Measurements from ENCODE around the gene RAB31. TPM values are rescaled to one million over a fixed set of nuclear protein-coding genes. Genes with fewer than 3 reads are reported as not detected.

RAB31 gene
- total RNA-seq, 3 donors from 2014 or later = 22.4 to 110 (median 32.4) TPM

DNA sequence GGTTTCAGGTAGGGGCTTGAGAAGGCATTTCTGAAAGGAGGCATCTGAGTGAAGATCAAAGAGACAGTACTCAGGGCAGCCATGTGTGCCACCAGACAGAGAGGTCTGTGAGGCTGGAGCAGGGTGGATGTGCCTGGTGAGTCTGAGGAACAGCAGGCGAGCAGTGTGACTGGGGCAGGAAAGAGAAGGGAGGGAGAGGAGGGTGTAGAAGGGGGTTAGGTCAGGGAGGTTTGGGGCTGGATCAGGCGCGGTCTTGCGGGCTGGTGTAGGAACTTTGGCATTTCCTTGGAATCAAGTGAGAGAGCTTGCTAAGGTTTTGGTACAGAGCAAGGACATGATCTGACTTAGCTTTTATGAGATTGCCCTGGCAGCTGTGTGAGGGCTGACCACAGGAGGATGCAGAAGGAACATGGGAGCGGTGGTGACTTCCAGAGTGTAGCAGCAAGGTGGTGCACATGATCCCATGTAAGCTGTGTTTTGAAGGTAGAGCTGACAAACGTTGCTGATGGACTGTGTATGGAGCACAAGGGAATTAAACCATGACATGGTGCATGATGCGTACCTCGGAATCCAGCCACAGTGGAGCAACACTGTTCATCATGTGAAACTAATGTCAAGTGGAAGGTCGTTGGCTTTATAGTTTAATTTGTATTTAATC, 13.9 kb downstream of the RAB31 start:
- Histone ChIP-seq H3K36me3 (no peaks in the 10 kb centered on the region), H3K4me3 (no peak overlapping the region), H3K27ac (no peak overlapping the region), H3K4me1 (no peaks in the 10 kb centered on the region), H3K27me3 (no peaks in the 10 kb centered on the region), H3K9me3 (no peaks in the 10 kb centered on the region)
- TF ChIP-seq POLR2AphosphoS5 (IDR thresholded peaks at IDR 0.05) (no peak), CTCF (IDR thresholded peaks at IDR 0.05) (no peak), POLR2A (IDR thresholded peaks at IDR 0.05) (no peak)
- intact Hi-C loops (cut with DNase I; ENCODE audit: low total_unique reads) = no loop called here
- no peak for DNase-seq (ENCODE audit: low spot score in 2 of 2)

DNA sequence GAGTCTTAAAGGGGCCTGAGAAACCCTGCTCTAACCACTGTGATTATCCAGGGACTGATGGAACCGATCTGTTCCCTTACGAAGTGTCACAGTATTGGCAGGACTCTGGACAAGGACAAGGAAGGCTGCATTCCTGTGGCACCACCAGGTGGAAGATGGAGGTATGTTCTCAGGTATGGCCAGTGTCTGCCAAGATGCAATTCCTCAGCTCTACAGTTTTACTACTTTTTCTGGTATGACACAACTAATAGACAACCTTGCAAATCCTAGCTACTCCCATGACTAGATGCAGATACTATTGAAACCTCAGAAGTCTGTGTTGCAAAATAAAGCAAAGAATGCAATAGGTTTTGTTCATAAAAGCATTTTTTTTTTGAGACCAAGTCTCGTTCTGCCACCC, 14.6 kb downstream of the RAB31 start:
- Histone ChIP-seq H3K27ac (peak overlapping the region in 1 of 2 donors; percentile 22), H3K4me3 (no peak overlapping the region), H3K36me3 (no peaks in the 10 kb centered on the region), H3K4me1 (no peaks in the 10 kb centered on the region), H3K9me3 (no peaks in the 10 kb centered on the region), H3K27me3 (no peaks in the 10 kb centered on the region)
- intact Hi-C loops (cut with DNase I; ENCODE audit: low total_unique reads) = no loop called here
- TF ChIP-seq POLR2A (IDR thresholded peaks at IDR 0.05) (no peak), POLR2AphosphoS5 (IDR thresholded peaks at IDR 0.05) (peak in 1 of 3 donors; percentile 38), CTCF (IDR thresholded peaks at IDR 0.05) (peak; percentile 41 to 68 (median 50))
- peak in 1 of 2 donors; percentile 82 for DNase-seq (ENCODE audit: low spot score in 2 of 2)

- intact Hi-C loops (cut with DNase I; ENCODE audit: low total_unique reads) = no loop called here
- Histone ChIP-seq H3K27ac (no peak overlapping the region), H3K4me1 (no peaks in the 10 kb centered on the region), H3K4me3 (no peak overlapping the region), H3K27me3 (no peaks in the 10 kb centered on the region), H3K36me3 (no peaks in the 10 kb centered on the region), H3K9me3 (no peaks in the 10 kb centered on the region)
- TF ChIP-seq POLR2A (IDR thresholded peaks at IDR 0.05) = no peak
- no peak for TF ChIP-seq POLR2AphosphoS5 (IDR thresholded peaks at IDR 0.05)
- no peak for TF ChIP-seq CTCF (IDR thresholded peaks at IDR 0.05)
- DNase-seq (ENCODE audit: low spot score in 2 of 2) = no peak
Observed at GRCh38 chr18:9724797-9725585, 16.9 kb downstream of the RAB31 start.

DNA sequence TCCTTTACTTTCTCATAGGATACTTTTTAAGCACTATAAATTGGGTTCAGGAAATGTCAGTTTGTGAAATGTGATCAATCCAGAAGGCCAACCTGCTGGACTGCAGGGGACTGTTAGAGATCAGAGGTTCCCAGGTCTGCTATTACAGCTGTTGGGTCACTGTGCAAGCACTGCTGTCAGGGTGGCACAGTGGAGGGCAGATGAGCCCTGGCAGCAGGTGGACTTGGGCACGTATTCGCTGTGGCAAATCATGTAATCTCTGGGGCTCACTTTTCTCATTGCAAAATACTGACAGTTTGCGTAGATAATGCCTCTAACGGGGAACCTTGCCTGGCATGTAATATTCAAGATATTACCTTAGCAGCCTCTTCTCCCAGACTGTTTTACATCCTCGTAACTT, 18.1 kb downstream of the RAB31 start:
- no peak for DNase-seq (ENCODE audit: low spot score in 2 of 2)
- intact Hi-C loops (cut with DNase I; ENCODE audit: low total_unique reads) = no loop called here
- Histone ChIP-seq H3K36me3 (no peaks in the 10 kb centered on the region), H3K4me3 (no peak overlapping the region), H3K4me1 (no peaks in the 10 kb centered on the region), H3K9me3 (no peaks in the 10 kb centered on the region), H3K27ac (no peak overlapping the region), H3K27me3 (no peaks in the 10 kb centered on the region)
- TF ChIP-seq POLR2A (IDR thresholded peaks at IDR 0.05) (no peak), POLR2AphosphoS5 (IDR thresholded peaks at IDR 0.05) (no peak), CTCF (IDR thresholded peaks at IDR 0.05) (no peak)

- no peak for DNase-seq (ENCODE audit: low spot score in 2 of 2)
Observed at GRCh38 chr18:9726936-9727335, 18.8 kb downstream of the RAB31 start.

More at GRCh38 chr18:9726936-9727335, 18.8 kb downstream of the RAB31 start:
- TF ChIP-seq POLR2A (IDR thresholded peaks at IDR 0.05) (no peak), POLR2AphosphoS5 (IDR thresholded peaks at IDR 0.05) (no peak), CTCF (IDR thresholded peaks at IDR 0.05) (no peak)
- Histone ChIP-seq H3K27ac (no peak overlapping the region), H3K4me1 (no peaks in the 10 kb centered on the region), H3K36me3 (no peaks in the 10 kb centered on the region), H3K4me3 (no peak overlapping the region), H3K9me3 (no peaks in the 10 kb centered on the region), H3K27me3 (no peaks in the 10 kb centered on the region)
- intact Hi-C loops (cut with DNase I; ENCODE audit: low total_unique reads) = no loop called here

Data from breast epithelium (tissue), 4 donors.